SJCRH30 (cell line): ENCODE data around the gene ADM. TPM values are rescaled to one million over a fixed set of nuclear protein-coding genes. Genes with fewer than 3 reads are reported as not detected.
A peak's percentile ranks its signal among the peaks of the same experiment; 100 is the strongest.

Experiments
- DNase-seq, 2 experiments: peaks; one replicate each; pipeline ENCODE4 v3.0.0-alpha.2; 2015 to 2020
- H3K27ac ChIP-seq: fragments of 250-450 bp; sonication (Bioruptor Pico); 2 replicates; pipeline ENCODE4 v1.5.1; 2020; ENCODE audit warnings: mild to moderate bottlenecking, moderate library complexity
- H3K27me3 ChIP-seq: fragments of 250-450 bp; sonication (Bioruptor Pico); 2 replicates; pipeline ENCODE4 v1.5.1; 2020; ENCODE audit warnings: mild to moderate bottlenecking, moderate library complexity
- H3K36me3 ChIP-seq: fragments of 250-450 bp; sonication (Bioruptor Pico); 2 replicates; pipeline ENCODE4 v1.5.1; 2020; ENCODE audit warnings: mild to moderate bottlenecking, moderate library complexity
- H3K4me1 ChIP-seq: fragments of 250-450 bp; sonication (Bioruptor Pico); 2 replicates; pipeline ENCODE4 v1.5.1; 2020; ENCODE audit warnings: mild to moderate bottlenecking, moderate library complexity
- H3K4me3 ChIP-seq: fragments of 250-450 bp; sonication (Bioruptor Pico); 2 replicates; pipeline ENCODE4 v1.5.1; 2020; ENCODE audit warnings: mild to moderate bottlenecking, moderate library complexity
- H3K9me3 ChIP-seq: fragments of 250-450 bp; sonication (Bioruptor Pico); replicated peaks from 2 replicates; pipeline ENCODE4 v1.5.1; 2020; ENCODE audit warnings: mild to moderate bottlenecking, moderate library complexity
- total RNA-seq: library from RNA; depleted of rRNA; stranded (reverse); fragments of >200 nt; shearing (Covaris generic); gene quantifications from 2 replicates; pipeline ENCODE4 v1.2.3, GENCODE V29; 2014

The ADM gene
- total RNA-seq, 1 experiment from 2014 or later = 2.3 TPM

- Histone ChIP-seq H3K27me3 (no peaks in the 10 kb centered on the region), H3K4me1 (no peaks in the 10 kb centered on the region), H3K9me3 (no peaks in the 10 kb centered on the region), H3K36me3 (no peaks in the 10 kb centered on the region), H3K4me3 (no peak overlapping the region), H3K27ac (no peak overlapping the region)
- no peak for DNase-seq
Observed at GRCh38 chr11:10283991-10284390, 20.9 kb upstream of the ADM start.

GRCh38 chr11:10285148-10285802 is 19.6 kb upstream of the ADM start:
- Histone ChIP-seq H3K4me3 (no peak overlapping the region), H3K4me1 (no peaks in the 10 kb centered on the region)

GRCh38 chr11:10287140-10287539 is 17.7 kb upstream of the ADM start:
- no peaks in the 10 kb centered on the region for H3K36me3 ChIP-seq
- H3K4me1 ChIP-seq = no peaks in the 10 kb centered on the region
- H3K9me3 ChIP-seq = no peaks in the 10 kb centered on the region
- no peak overlapping the region for H3K4me3 ChIP-seq
- no peak overlapping the region for H3K27ac ChIP-seq
- DNase-seq = no peak
- no peaks in the 10 kb centered on the region for H3K27me3 ChIP-seq

More at GRCh38 chr11:10285148-10285802, 19.6 kb upstream of the ADM start:
- Histone ChIP-seq H3K36me3 (no peaks in the 10 kb centered on the region), H3K27ac (no peak overlapping the region), H3K9me3 (no peaks in the 10 kb centered on the region), H3K27me3 (no peaks in the 10 kb centered on the region)
- no peak for DNase-seq

- no peaks in the 10 kb centered on the region for H3K4me1 ChIP-seq
- no peak overlapping the region for H3K4me3 ChIP-seq
- no peaks in the 10 kb centered on the region for H3K27me3 ChIP-seq
- no peaks in the 10 kb centered on the region for H3K9me3 ChIP-seq
- DNase-seq = peak; percentile 50 to 61
- H3K27ac ChIP-seq = no peak overlapping the region
- no peaks in the 10 kb centered on the region for H3K36me3 ChIP-seq
Observed at GRCh38 chr11:10287766-10288715, 16.8 kb upstream of the ADM start.

GRCh38 chr11:10288881-10289764 is 15.8 kb upstream of the ADM start:
- Histone ChIP-seq H3K4me3 (no peak overlapping the region), H3K4me1 (no peaks in the 10 kb centered on the region)

GRCh38 chr11:10289765-10290380 is 15.0 kb upstream of the ADM start:
- Histone ChIP-seq H3K9me3 (no peaks in the 10 kb centered on the region), H3K27ac (no peak overlapping the region), H3K36me3 (no peaks in the 10 kb centered on the region), H3K27me3 (no peaks in the 10 kb centered on the region), H3K4me3 (no peak overlapping the region), H3K4me1 (no peaks in the 10 kb centered on the region)
- DNase-seq = no peak

More at GRCh38 chr11:10288881-10289764, 15.8 kb upstream of the ADM start:
- H3K36me3 ChIP-seq = no peaks in the 10 kb centered on the region
- no peak overlapping the region for H3K27ac ChIP-seq
- no peaks in the 10 kb centered on the region for H3K27me3 ChIP-seq
- no peak for DNase-seq
- H3K9me3 ChIP-seq = no peaks in the 10 kb centered on the region

GRCh38 chr11:10291801-10292638 is 12.9 kb upstream of the ADM start:
- DNase-seq = no peak
- H3K4me3 ChIP-seq = no peak overlapping the region

GRCh38 chr11:10293423-10294289 is 11.2 kb upstream of the ADM start, which contains the start of gene SBF2:
Gene SBF2, minus strand, starts transcription at chr11:10294219. Its CDS starts 150 bp downstream, at chr11:10294069.
- peak; percentile 90 to 94 for DNase-seq
- Histone ChIP-seq H3K27ac (peak within 1 kb of the TSS; percentile 67), H3K27me3 (no peaks in the 10 kb centered on the region), H3K4me1 (peaks cover 10% of the 10 kb centered on the region), H3K36me3 (no peaks in the 10 kb centered on the region), H3K9me3 (no peaks in the 10 kb centered on the region), H3K4me3 (peak within 1 kb of the TSS; percentile 82)

More at GRCh38 chr11:10291801-10292638, 12.9 kb upstream of the ADM start:
- no peaks in the 10 kb centered on the region for H3K36me3 ChIP-seq
- no peaks in the 10 kb centered on the region for H3K27me3 ChIP-seq
- no peaks in the 10 kb centered on the region for H3K4me1 ChIP-seq
- no peaks in the 10 kb centered on the region for H3K9me3 ChIP-seq
- no peak overlapping the region for H3K27ac ChIP-seq

GRCh38 chr11:10294290-10294953 is 10.5 kb upstream of the ADM start:
- H3K27ac ChIP-seq = peak overlapping the region; percentile 67

GRCh38 chr11:10295064-10295901 is 9.6 kb upstream of the ADM start:
- no peak for DNase-seq
- Histone ChIP-seq H3K27ac (peak overlapping the region; percentile 67; the same call in 1 of the 2 replicates), H3K36me3 (no peaks in the 10 kb centered on the region), H3K4me1 (peaks cover 12% of the 10 kb centered on the region), H3K9me3 (no peaks in the 10 kb centered on the region), H3K4me3 (peak overlapping the region; percentile 82), H3K27me3 (no peaks in the 10 kb centered on the region)

More at GRCh38 chr11:10294290-10294953, 10.5 kb upstream of the ADM start:
- H3K9me3 ChIP-seq = no peaks in the 10 kb centered on the region
- peak overlapping the region; percentile 82 for H3K4me3 ChIP-seq
- H3K4me1 ChIP-seq = peaks cover 12% of the 10 kb centered on the region
- H3K27me3 ChIP-seq = no peaks in the 10 kb centered on the region
- H3K36me3 ChIP-seq = no peaks in the 10 kb centered on the region
- DNase-seq = peak; percentile 56 to 70

GRCh38 chr11:10298342-10298741 is 6.5 kb upstream of the ADM start:
- H3K27me3 ChIP-seq = no peaks in the 10 kb centered on the region
- H3K9me3 ChIP-seq = no peaks in the 10 kb centered on the region
- no peaks in the 10 kb centered on the region for H3K36me3 ChIP-seq
- H3K27ac ChIP-seq = no peak overlapping the region
- DNase-seq = peak in 1 of 2 experiments; percentile 62
- H3K4me3 ChIP-seq = no peak overlapping the region
- H3K4me1 ChIP-seq = peaks cover 23% of the 10 kb centered on the region
